GM12878 (cell line): Measurements from ENCODE around the gene EYA2. TPM values are rescaled to one million over a fixed set of nuclear protein-coding genes. Genes with fewer than 3 reads are reported as not detected.

Experiments used
- ATAC-seq: fragments of 200-7000 bp; cut with Tn5 transposase; 3 replicates; pipeline ENCODE4 v1.9.1; 2020; ENCODE audit warnings: mild to moderate bottlenecking, moderate library complexity
- BruUV-seq: library from RNA; stranded (reverse); fragments of 400-500 nt; replicated peaks from 2 replicates; lab custom pipeline; 2021; lab: Mats Ljungman, UMichigan
- CTCF ChIA-PET: fragments of 300-600 bp; sonication (Branson Sonifier 250); formaldehyde crosslinking; extraction: SDS; loops from one replicate; lab custom pipeline; 2021; ENCODE audit warnings: inconsistent platforms; lab: Yijun Ruan, JAX
- POLR2A ChIA-PET: fragments of 350-600 bp; formaldehyde crosslinking; extraction: SDS; loops from one replicate; lab custom pipeline; 2021; ENCODE audit warnings: inconsistent platforms; lab: Charles Lee
- RAD21 ChIA-PET: fragments of 300-600 bp; sonication (Branson Sonifier 250); formaldehyde crosslinking; loops from one replicate; lab custom pipeline; 2023; ENCODE audit warnings: antibody characterized with exemption; ENCODE audit not compliant: unreplicated experiment; lab: Charles Lee
- SMC1A ChIA-PET: fragments of 300-600 bp; sonication (Branson Sonifier 250); formaldehyde crosslinking; loops from one replicate; lab custom pipeline; 2023; ENCODE audit not compliant: unreplicated experiment, uncharacterized antibody; lab: Charles Lee
- DNase-seq: peaks from one replicate; pipeline ENCODE4 v3.0.0-alpha.2; 2011; ENCODE audit warnings: low read depth, low spot score
- FAIRE-seq: peaks from 3 replicates; lab custom pipeline; 2011; peaks lifted over from hg19 to GRCh38; lab: Jason Lieb, UNC
- H2AFZ ChIP-seq: 2 replicates; pipeline ENCODE4 v1.6.0; 2011; ENCODE audit warnings: low read depth, low read length, control low read depth; ENCODE audit not compliant: control insufficient read depth
- H3K27ac ChIP-seq: 2 replicates; pipeline ENCODE4 v1.5.1; 2011; ENCODE audit warnings: control low read depth; ENCODE audit not compliant: control insufficient read depth, insufficient read depth
- H3K27me3 ChIP-seq, 2 experiments: replicated peaks in 1 of 2; 2 replicates each; pipeline versions ENCODE4 v1.6.0 to v1.6.1; 2011; ENCODE audit warnings: low read length in 1 of 2; ENCODE audit not compliant: control insufficient read depth in 2 of 2, insufficient read depth in 2 of 2
- H3K36me3 ChIP-seq, 2 experiments: 2 replicates each; pipeline ENCODE4 v1.5.1; 2011; ENCODE audit warnings: low read length in 1 of 2; ENCODE audit not compliant: control insufficient read depth in 2 of 2, insufficient read depth in 2 of 2
- H3K4me1 ChIP-seq: 2 replicates; pipeline ENCODE4 v1.6.1; 2011; ENCODE audit warnings: mild to moderate bottlenecking, low read length, moderate library complexity, mixed read lengths; ENCODE audit not compliant: control insufficient read depth, insufficient read depth
- H3K4me2 ChIP-seq: 2 replicates; pipeline ENCODE4 v1.6.0; 2011; ENCODE audit warnings: control low read depth; ENCODE audit not compliant: control insufficient read depth, insufficient read depth
- H3K4me3 ChIP-seq: fragments of 200-600 bp; sonication (generic); 2 replicates; pipeline ENCODE4 v1.5.1; 2016
- H3K79me2 ChIP-seq: 2 replicates; pipeline ENCODE4 v1.6.0; 2011; ENCODE audit warnings: low read length; ENCODE audit not compliant: control insufficient read depth, insufficient read depth
- H3K9ac ChIP-seq: 2 replicates; pipeline ENCODE4 v1.8.0; 2011; ENCODE audit warnings: low read length, control low read depth, mixed read lengths; ENCODE audit not compliant: control insufficient read depth, insufficient read depth
- H3K9me3 ChIP-seq: replicated peaks from 3 replicates; pipeline ENCODE4 v1.5.1; 2011; ENCODE audit warnings: mild to moderate bottlenecking, low read length; ENCODE audit not compliant: control insufficient read depth, insufficient read depth
- H4K20me1 ChIP-seq: 2 replicates; pipeline ENCODE4 v1.6.0; 2011; ENCODE audit not compliant: control insufficient read depth, insufficient read depth
- ASH2L ChIP-seq: fragments of 300-600, 200-600 bp; sonication (generic); IDR thresholded peaks from 2 replicates; pipeline ENCODE4 v1.6.1; 2017; ENCODE audit warnings: low read depth, mild to moderate bottlenecking, borderline replicate concordance
- CHD4 ChIP-seq: fragments of 200-600 bp; sonication (generic); IDR thresholded peaks from 2 replicates; pipeline ENCODE4 v1.6.1; 2016; ENCODE audit warnings: mild to moderate bottlenecking
- JUNB ChIP-seq: IDR thresholded peaks from 2 replicates; pipeline ENCODE4 v1.6.1; 2016; ENCODE audit warnings: antibody characterized with exemption, mild to moderate bottlenecking
- NFYB ChIP-seq: IDR thresholded peaks from 2 replicates; pipeline ENCODE4 v1.6.1; 2011; ENCODE audit warnings: low read depth, mild to moderate bottlenecking, low read length, improper control_type of control experiment, moderate library complexity; ENCODE audit not compliant: insufficient read depth
- RAD51 ChIP-seq: fragments of 450-650 bp; IDR thresholded peaks from 2 replicates; pipeline ENCODE4 v1.6.1; 2016; ENCODE audit warnings: moderate library complexity, mild to moderate bottlenecking, inconsistent platforms
- RELA ChIP-seq: fragments of 450-650 bp; IDR thresholded peaks from 2 replicates; pipeline ENCODE4 v1.8.0; 2014; ENCODE audit warnings: borderline replicate concordance; ENCODE audit not compliant: partially characterized antibody
- RFX5 ChIP-seq: IDR thresholded peaks from 2 replicates; pipeline ENCODE4 v1.6.1; 2011; ENCODE audit warnings: low read depth, low read length, improper control_type of control experiment
- SIN3A ChIP-seq: IDR thresholded peaks from 2 replicates; pipeline ENCODE4 v1.6.1; 2012; ENCODE audit warnings: low read depth, low read length, improper control_type of control experiment
- ZNF207 ChIP-seq: fragments of 450-650 bp; IDR thresholded peaks from 2 replicates; pipeline ENCODE4 v1.6.1; 2014; ENCODE audit warnings: antibody characterized with exemption, mild to moderate bottlenecking, borderline replicate concordance
- ZNF24 ChIP-seq: fragments of 450-650 bp; IDR thresholded peaks from 2 replicates; pipeline ENCODE4 v1.6.1; 2017; ENCODE audit warnings: antibody characterized with exemption, mild to moderate bottlenecking
- WGBS: methylation state at CpG from one replicate; pipeline ENCODE4 v1.1.6; 2016; ENCODE audit warnings: low lambda C conversion rate; ENCODE audit not compliant: insufficient replicate concordance, insufficient coverage; ENCODE audit errors: missing lambda C conversion rate; 5-methylcytosine and 5-hydroxymethylcytosine counted together
- in situ Hi-C: fragments of 300-500 bp; cut with MboI; formaldehyde crosslinking; loops from 9 replicates; pipeline ENCODE4 v1.14.3; 2018; ENCODE audit warnings: mixed read lengths
- intact Hi-C: fragments of 100-400 bp; cut with micrococcal nuclease; formaldehyde crosslinking; loops from one replicate; pipeline ENCODE4 v1.14.2; 2022; ENCODE audit not compliant: unreplicated experiment
- polyA plus RNA-seq, 11 experiments: library from polyadenylated mRNA; depleted of rRNA in 4 of 11; unstranded in 6 of 11; stranded (reverse) in 5 of 11; fragments of >200 nt; fragmentation: Nextera tagmentation in 4 of 11; fragmentation: Illumina TruSeq in 1 of 11; extraction: Ambion mirVana in 4 of 11; extraction: Trizol in 1 of 11; gene quantifications; 1 replicate in 1 of 11; 2 replicates in 10 of 11; pipeline versions ENCODE4 v1.2.1 to v1.2.3, GENCODE V29; 2011 to 2016; ENCODE audit warnings: inconsistent platforms in 2 of 11, missing spikeins in 2 of 11, low read depth in 1 of 11
- total RNA-seq, 4 experiments: library from RNA; depleted of rRNA in 3 of 4; stranded (reverse); fragments of >200 nt in 3 of 4; fragmentation: Illumina TruSeq in 1 of 4; extraction: Trizol in 1 of 4; gene quantifications; 2 replicates each; pipeline versions ENCODE4 v1.2.1 to v1.2.3, GENCODE V29; 2013 to 2021
- TF ChIP-seq, protein P1 (sequence below): fragments of 450-650 bp; IDR thresholded peaks from 2 replicates; pipeline ENCODE4 v1.6.1; 2017; ENCODE audit warnings: mild to moderate bottlenecking, moderate library complexity
- TF ChIP-seq, protein P2 (sequence below): fragments of 150-350 bp; IDR thresholded peaks from 2 replicates; pipeline ENCODE4 v1.6.1; 2016; ENCODE audit warnings: low read depth, low read length
- TF ChIP-seq, protein P3 (sequence below): fragments of 450-650 bp; formaldehyde crosslinking; IDR thresholded peaks from 2 replicates; pipeline ENCODE4 v1.4.0; 2022; ENCODE audit warnings: mild to moderate bottlenecking, moderate library complexity

EYA2 gene
- total and polyA plus RNA-seq, 10 of the 15 experiments (the other 5 are each of a cell fraction or from before 2014, with no cell fraction given): 0.20 TPM; not detected in 9

DNA sequence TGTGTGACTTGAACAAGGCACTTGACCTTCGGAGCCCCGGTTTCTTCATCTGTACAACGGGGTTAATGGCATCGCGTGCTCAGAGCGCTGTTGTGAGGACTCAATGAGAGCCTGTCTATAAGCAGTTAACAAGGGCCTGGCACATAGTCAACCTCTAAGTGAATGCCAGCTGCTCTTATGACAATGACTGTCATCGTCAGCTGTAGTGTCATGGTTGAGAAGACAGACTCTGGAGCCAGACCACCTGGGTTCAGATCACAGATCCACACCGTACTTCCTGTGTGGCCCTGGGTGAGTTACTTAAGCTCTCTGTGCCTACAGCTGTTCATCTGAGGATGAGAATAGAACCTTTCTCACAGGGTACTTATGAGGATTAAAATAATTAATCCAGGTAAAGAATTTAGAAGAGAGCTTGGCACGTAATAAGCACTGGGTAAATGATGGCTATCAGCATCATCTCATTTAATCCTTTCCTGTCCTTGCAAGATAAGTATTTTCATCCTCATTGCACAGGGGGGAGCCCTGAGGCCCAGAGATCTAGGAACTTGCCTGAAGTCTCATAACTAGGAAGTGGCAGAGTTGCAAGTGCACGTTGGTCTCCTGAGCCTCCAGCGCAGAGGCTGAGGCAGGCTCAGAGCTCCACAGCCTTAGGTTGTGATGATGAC lies 105.3 kb downstream of the EYA2 start:
- Histone ChIP-seq H2AFZ (no peak overlapping the region), H3K4me2 (no peak overlapping the region), H3K4me3 (no peak overlapping the region), H3K27ac (no peak overlapping the region), H3K9ac (no peak overlapping the region), H3K9me3 (no peaks in the 10 kb centered on the region; the same call in 2 of the 3 replicates), H3K36me3 (no peaks in the 10 kb centered on the region), H3K4me1 (no peaks in the 10 kb centered on the region), H3K27me3 (0 out of 4 replicates have a peak, but pooled peaks cover 0 to 1% of the 10 kb centered on the region in 2 experiments), H4K20me1 (no peaks in the 10 kb centered on the region), H3K79me2 (no peaks in the 10 kb centered on the region)
- WGBS: 52% methylated on average over 11 of the region's 11 CpGs
- ATAC-seq: no peak
- in situ Hi-C loops: no loop called here
- BruUV-seq: no TSS peak
- intact Hi-C loops: no loop called here
- SMC1A ChIA-PET: interaction anchor here (0.5 to 1.1 kb wide), 3 partner anchors 19 to 228 kb away, joined by 3 read pairs; no protein-coding TSS in a partner anchor
- RAD21 ChIA-PET: no interaction called here
- no peak for FAIRE-seq
- no peak for DNase-seq
- CTCF ChIA-PET: no interaction called here
- POLR2A ChIA-PET: no interaction called here
- TF ChIP-seq RAD51 (no peak), ZNF24 (no peak), ZNF207 (no peak), JUNB (no peak), RELA (no peak), SIN3A (no peak), NFYB (no peak), CHD4 (no peak), RFX5 (no peak), ASH2L (no peak)
- TF ChIP-seq, protein P1, sequence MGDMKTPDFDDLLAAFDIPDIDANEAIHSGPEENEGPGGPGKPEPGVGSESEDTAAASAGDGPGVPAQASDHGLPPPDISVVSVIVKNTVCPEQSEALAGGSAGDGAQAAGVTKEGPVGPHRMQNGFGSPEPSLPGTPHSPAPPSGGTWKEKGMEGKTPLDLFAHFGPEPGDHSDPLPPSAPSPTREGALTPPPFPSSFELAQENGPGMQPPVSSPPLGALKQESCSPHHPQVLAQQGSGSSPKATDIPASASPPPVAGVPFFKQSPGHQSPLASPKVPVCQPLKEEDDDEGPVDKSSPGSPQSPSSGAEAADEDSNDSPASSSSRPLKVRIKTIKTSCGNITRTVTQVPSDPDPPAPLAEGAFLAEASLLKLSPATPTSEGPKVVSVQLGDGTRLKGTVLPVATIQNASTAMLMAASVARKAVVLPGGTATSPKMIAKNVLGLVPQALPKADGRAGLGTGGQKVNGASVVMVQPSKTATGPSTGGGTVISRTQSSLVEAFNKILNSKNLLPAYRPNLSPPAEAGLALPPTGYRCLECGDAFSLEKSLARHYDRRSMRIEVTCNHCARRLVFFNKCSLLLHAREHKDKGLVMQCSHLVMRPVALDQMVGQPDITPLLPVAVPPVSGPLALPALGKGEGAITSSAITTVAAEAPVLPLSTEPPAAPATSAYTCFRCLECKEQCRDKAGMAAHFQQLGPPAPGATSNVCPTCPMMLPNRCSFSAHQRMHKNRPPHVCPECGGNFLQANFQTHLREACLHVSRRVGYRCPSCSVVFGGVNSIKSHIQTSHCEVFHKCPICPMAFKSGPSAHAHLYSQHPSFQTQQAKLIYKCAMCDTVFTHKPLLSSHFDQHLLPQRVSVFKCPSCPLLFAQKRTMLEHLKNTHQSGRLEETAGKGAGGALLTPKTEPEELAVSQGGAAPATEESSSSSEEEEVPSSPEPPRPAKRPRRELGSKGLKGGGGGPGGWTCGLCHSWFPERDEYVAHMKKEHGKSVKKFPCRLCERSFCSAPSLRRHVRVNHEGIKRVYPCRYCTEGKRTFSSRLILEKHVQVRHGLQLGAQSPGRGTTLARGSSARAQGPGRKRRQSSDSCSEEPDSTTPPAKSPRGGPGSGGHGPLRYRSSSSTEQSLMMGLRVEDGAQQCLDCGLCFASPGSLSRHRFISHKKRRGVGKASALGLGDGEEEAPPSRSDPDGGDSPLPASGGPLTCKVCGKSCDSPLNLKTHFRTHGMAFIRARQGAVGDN: no peak
- TF ChIP-seq, protein P2, sequence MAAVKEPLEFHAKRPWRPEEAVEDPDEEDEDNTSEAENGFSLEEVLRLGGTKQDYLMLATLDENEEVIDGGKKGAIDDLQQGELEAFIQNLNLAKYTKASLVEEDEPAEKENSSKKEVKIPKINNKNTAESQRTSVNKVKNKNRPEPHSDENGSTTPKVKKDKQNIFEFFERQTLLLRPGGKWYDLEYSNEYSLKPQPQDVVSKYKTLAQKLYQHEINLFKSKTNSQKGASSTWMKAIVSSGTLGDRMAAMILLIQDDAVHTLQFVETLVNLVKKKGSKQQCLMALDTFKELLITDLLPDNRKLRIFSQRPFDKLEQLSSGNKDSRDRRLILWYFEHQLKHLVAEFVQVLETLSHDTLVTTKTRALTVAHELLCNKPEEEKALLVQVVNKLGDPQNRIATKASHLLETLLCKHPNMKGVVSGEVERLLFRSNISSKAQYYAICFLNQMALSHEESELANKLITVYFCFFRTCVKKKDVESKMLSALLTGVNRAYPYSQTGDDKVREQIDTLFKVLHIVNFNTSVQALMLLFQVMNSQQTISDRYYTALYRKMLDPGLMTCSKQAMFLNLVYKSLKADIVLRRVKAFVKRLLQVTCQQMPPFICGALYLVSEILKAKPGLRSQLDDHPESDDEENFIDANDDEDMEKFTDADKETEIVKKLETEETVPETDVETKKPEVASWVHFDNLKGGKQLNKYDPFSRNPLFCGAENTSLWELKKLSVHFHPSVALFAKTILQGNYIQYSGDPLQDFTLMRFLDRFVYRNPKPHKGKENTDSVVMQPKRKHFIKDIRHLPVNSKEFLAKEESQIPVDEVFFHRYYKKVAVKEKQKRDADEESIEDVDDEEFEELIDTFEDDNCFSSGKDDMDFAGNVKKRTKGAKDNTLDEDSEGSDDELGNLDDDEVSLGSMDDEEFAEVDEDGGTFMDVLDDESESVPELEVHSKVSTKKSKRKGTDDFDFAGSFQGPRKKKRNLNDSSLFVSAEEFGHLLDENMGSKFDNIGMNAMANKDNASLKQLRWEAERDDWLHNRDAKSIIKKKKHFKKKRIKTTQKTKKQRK: no peak
- TF ChIP-seq, protein P3, sequence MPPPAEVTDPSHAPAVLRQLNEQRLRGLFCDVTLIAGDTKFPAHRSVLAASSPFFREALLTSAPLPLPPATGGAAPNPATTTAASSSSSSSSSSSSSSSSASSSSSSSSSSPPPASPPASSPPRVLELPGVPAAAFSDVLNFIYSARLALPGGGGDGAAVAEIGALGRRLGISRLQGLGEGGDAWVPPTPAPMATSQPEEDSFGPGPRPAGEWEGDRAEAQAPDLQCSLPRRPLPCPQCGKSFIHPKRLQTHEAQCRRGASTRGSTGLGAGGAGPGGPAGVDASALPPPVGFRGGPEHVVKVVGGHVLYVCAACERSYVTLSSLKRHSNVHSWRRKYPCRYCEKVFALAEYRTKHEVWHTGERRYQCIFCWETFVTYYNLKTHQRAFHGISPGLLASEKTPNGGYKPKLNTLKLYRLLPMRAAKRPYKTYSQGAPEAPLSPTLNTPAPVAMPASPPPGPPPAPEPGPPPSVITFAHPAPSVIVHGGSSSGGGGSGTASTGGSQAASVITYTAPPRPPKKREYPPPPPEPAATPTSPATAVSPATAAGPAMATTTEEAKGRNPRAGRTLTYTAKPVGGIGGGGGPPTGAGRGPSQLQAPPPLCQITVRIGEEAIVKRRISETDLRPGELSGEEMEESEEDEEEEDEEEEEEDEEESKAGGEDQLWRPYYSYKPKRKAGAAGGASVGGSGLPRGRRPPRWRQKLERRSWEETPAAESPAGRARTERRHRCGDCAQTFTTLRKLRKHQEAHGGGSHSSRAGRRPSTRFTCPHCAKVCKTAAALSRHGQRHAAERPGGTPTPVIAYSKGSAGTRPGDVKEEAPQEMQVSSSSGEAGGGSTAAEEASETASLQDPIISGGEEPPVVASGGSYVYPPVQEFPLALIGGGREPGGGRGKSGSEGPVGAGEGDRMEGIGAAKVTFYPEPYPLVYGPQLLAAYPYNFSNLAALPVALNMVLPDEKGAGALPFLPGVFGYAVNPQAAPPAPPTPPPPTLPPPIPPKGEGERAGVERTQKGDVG (CRISPR knock-in tag): no peak
